Endothelial cell of umbilical vein (primary cell): Measurements from ENCODE around the gene SLC35A4. TPM values are rescaled to one million over a fixed set of nuclear protein-coding genes. Genes with fewer than 3 reads are reported as not detected.

Source experiments
- BruUV-seq: library from RNA; stranded (reverse); fragments of 400-500 nt; replicated peaks from 2 replicates; lab custom pipeline; 2021; lab: Mats Ljungman, UMichigan
- CTCF ChIA-PET: fragments of 300-600, 350-600 bp; sonication (Branson Sonifier 250); formaldehyde crosslinking; loops from one replicate; lab custom pipeline; 2021; ENCODE audit warnings: antibody characterized with exemption, inconsistent platforms; lab: Charles Lee
- POLR2A ChIA-PET: fragments of 300-600, 350-600 bp; sonication (Branson Sonifier 250); formaldehyde crosslinking; loops from one replicate; lab custom pipeline; 2021; ENCODE audit warnings: antibody characterized with exemption, inconsistent platforms; lab: Charles Lee
- DNase-seq: peaks from one replicate; pipeline ENCODE4 v3.0.0-alpha.2; 2011; ENCODE audit warnings: low read depth, low spot score
- FAIRE-seq: peaks from 2 replicates; lab custom pipeline; 2011; peaks lifted over from hg19 to GRCh38; lab: Jason Lieb, UNC
- H2AFZ ChIP-seq: 2 replicates; pipeline ENCODE4 v1.6.0; 2012; ENCODE audit warnings: low read depth, low read length, control low read depth, inconsistent platforms
- H3K27ac ChIP-seq: 2 replicates; pipeline ENCODE4 v1.5.1; 2011; ENCODE audit warnings: low read depth, mild to moderate bottlenecking, control low read depth, low read length, moderate library complexity; ENCODE audit not compliant: insufficient read depth
- H3K27me3 ChIP-seq, 2 experiments: 2 replicates each; pipeline versions ENCODE4 v1.6.0 to v1.6.1; 2011; ENCODE audit warnings: low read length in 2 of 2, mixed read lengths in 1 of 2; ENCODE audit not compliant: control insufficient read depth in 2 of 2, insufficient read depth in 2 of 2
- H3K36me3 ChIP-seq, 2 experiments: 2 replicates in 1 of 2; 3 replicates in 1 of 2; pipeline ENCODE4 v1.5.1; 2011; ENCODE audit warnings: low read length in 2 of 2, mild to moderate bottlenecking in 1 of 2, moderate library complexity in 1 of 2; ENCODE audit not compliant: control insufficient read depth in 2 of 2, insufficient read depth in 2 of 2; ENCODE audit errors: extremely low read depth in 1 of 2
- H3K4me1 ChIP-seq: 3 replicates; pipeline ENCODE4 v1.5.1; 2011; ENCODE audit warnings: mild to moderate bottlenecking, low read length; ENCODE audit not compliant: control insufficient read depth, insufficient read depth; ENCODE audit errors: extremely low read depth
- H3K4me2 ChIP-seq: 2 replicates; pipeline ENCODE4 v1.6.1; 2011; ENCODE audit warnings: low read length, control low read depth, mixed read lengths; ENCODE audit not compliant: insufficient read depth
- H3K4me3 ChIP-seq, 3 experiments: fragments of 200-600 bp in 1 of 3; sonication (generic), shearing (Covaris generic) in 1 of 3; replicated peaks in 1 of 3; 2 replicates each; pipeline ENCODE4 v1.5.1; 2011 to 2016; ENCODE audit warnings: control low read depth in 3 of 3, low read length in 3 of 3, mild to moderate bottlenecking in 2 of 3, inconsistent platforms in 1 of 3, low read depth in 1 of 3, moderate library complexity in 1 of 3; ENCODE audit not compliant: insufficient read depth in 1 of 3
- H3K79me2 ChIP-seq: 2 replicates; pipeline ENCODE4 v1.6.0; 2012; ENCODE audit warnings: low read length, inconsistent platforms; ENCODE audit not compliant: control insufficient read depth, insufficient read depth
- H3K9ac ChIP-seq: replicated peaks from 2 replicates; pipeline ENCODE3; 2011; ENCODE audit warnings: low read length, control low read depth; ENCODE audit not compliant: insufficient read depth; ENCODE audit errors: extremely low read depth
- H3K9me1 ChIP-seq: replicated peaks from 3 replicates; pipeline ENCODE4 v1.6.0; 2011; ENCODE audit warnings: mild to moderate bottlenecking, low read length; ENCODE audit not compliant: control insufficient read depth, insufficient read depth; ENCODE audit errors: extremely low read depth
- H3K9me3 ChIP-seq: replicated peaks from 2 replicates; pipeline ENCODE4 v1.5.1; 2012; ENCODE audit warnings: low read length, inconsistent platforms; ENCODE audit not compliant: control insufficient read depth, insufficient read depth
- H4K20me1 ChIP-seq: replicated peaks from 2 replicates; pipeline ENCODE3; 2011; ENCODE audit warnings: mild to moderate bottlenecking, low read length; ENCODE audit not compliant: control insufficient read depth, insufficient read depth; ENCODE audit errors: extremely low read depth
- FOS ChIP-seq: IDR thresholded peaks from 2 replicates; pipeline ENCODE4 v1.6.1; 2011; ENCODE audit warnings: mild to moderate bottlenecking, low read length, moderate library complexity, borderline replicate concordance; ENCODE audit not compliant: insufficient read depth
- GATA2 ChIP-seq: IDR thresholded peaks from 2 replicates; pipeline ENCODE4 v1.7.0; 2011; ENCODE audit warnings: low read depth, mild to moderate bottlenecking, moderate library complexity, mixed read lengths, low read length; ENCODE audit not compliant: insufficient read length, insufficient read depth
- JUN ChIP-seq: IDR thresholded peaks from 2 replicates; pipeline ENCODE4 v1.6.1; 2011; ENCODE audit warnings: borderline replicate concordance, low read depth; ENCODE audit not compliant: insufficient read length, insufficient read depth
- MYC ChIP-seq: IDR thresholded peaks from one replicate; pipeline ENCODE4 v1.6.1; 2011; ENCODE audit warnings: mild to moderate bottlenecking, low read depth, low read length
- POLR2A ChIP-seq: IDR thresholded peaks from 2 replicates; pipeline ENCODE4 v1.6.1; 2012; ENCODE audit warnings: low read depth, mild to moderate bottlenecking, control low read depth, low read length
- POLR2AphosphoS5 ChIP-seq: IDR thresholded peaks from 2 replicates; pipeline ENCODE4 v1.6.1; 2012; ENCODE audit warnings: low read depth, mild to moderate bottlenecking, control low read depth, low read length, moderate library complexity; ENCODE audit not compliant: insufficient read depth
- dilution Hi-C: fragments of 300-500 bp; cut with MboI; formaldehyde crosslinking; loops from one replicate; pipeline ENCODE4 v1.15.0; 2019; ENCODE audit warnings: low sequenced_read_pairs; ENCODE audit not compliant: extremely low pct_ligation_motif_present
- intact Hi-C: fragments of 100-400 bp; cut with micrococcal nuclease; formaldehyde crosslinking; loops from one replicate; pipeline ENCODE4 v1.10.0; 2022
- polyA plus RNA-seq, 4 experiments: library from polyadenylated mRNA; depleted of rRNA in 3 of 4; stranded (reverse) in 3 of 4; unstranded in 1 of 4; fragments of >200 nt; gene quantifications; 2 replicates each; pipeline versions ENCODE4 v1.2.1 to v1.2.3, GENCODE V29; 2011 to 2012; ENCODE audit warnings: missing spikeins in 1 of 4
- total RNA-seq: library from RNA; stranded (reverse); gene quantifications from 2 replicates; pipeline ENCODE4 v1.2.3, GENCODE V29; 2021

The SLC35A4 gene
- total and polyA plus RNA-seq, 2 donors (not counting 3 experiments of a cell fraction or from before 2014, with no cell fraction given): 65.6 to 118 TPM

DNA sequence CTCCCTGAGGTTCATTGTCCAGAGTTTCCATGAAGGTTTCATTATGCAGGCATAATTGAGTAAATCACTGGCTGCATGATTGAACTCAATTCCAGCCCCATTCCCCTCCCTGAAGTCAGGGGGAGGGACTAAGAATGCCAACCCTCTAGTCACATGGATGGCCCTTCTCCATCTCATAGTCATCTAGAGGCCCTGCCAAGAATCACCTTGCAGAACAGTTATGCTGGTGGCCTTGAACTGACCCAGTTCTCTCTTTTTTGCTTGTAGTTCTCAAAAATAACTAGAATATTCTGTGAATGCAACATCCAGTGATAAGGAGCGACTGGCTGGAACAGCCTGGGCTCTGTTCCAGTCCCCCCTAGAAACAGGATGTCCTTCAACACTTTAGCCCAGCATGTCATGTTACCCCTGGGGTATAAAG, 31.7 kb downstream of the SLC35A4 start:
- H3K27me3 ChIP-seq: no peaks in the 10 kb centered on the region
- H4K20me1 ChIP-seq: no peaks in the 10 kb centered on the region

GRCh38 chr5:140598836-140599235, 34.2 kb downstream of the SLC35A4 start:
- no peaks in the 10 kb centered on the region for H3K9me3 ChIP-seq
- H3K36me3 ChIP-seq: no peaks in the 10 kb centered on the region
- DNase-seq (no peak), FAIRE-seq (no peak)
- intact Hi-C loops (no loop called here), dilution Hi-C loops (no loop called here)
- H2AFZ ChIP-seq: no peak overlapping the region
- no peaks in the 10 kb centered on the region for H4K20me1 ChIP-seq
- no peak overlapping the region for H3K4me2 ChIP-seq
- no peak overlapping the region for H3K27ac ChIP-seq
- H3K4me3 ChIP-seq: no peak overlapping the region
- H3K4me1 ChIP-seq: no peaks in the 10 kb centered on the region
- H3K79me2 ChIP-seq: no peaks in the 10 kb centered on the region
- ChIA-PET POLR2A (no interaction called here), CTCF (interaction anchor here (0.6 kb wide), 1 partner anchor 21 kb away, joined by 3 read pairs; no protein-coding TSS in a partner anchor)
- H3K9ac ChIP-seq: no peak overlapping the region
- no peaks in the 10 kb centered on the region for H3K9me1 ChIP-seq
- no TSS peak for BruUV-seq
- no peaks in the 10 kb centered on the region for H3K27me3 ChIP-seq
- no peak for TF ChIP-seq MYC
- no peak for TF ChIP-seq JUN
- no peak for TF ChIP-seq GATA2
- no peak for TF ChIP-seq FOS
- TF ChIP-seq POLR2A: no peak

More for the DNA sequence above, 31.7 kb downstream of the SLC35A4 start:
- Histone ChIP-seq H3K9me3 (no peaks in the 10 kb centered on the region), H3K27ac (no peak overlapping the region), H2AFZ (no peak overlapping the region), H3K9ac (no peak overlapping the region), H3K9me1 (no peaks in the 10 kb centered on the region), H3K4me2 (no peak overlapping the region), H3K4me1 (peaks cover 7% of the 10 kb centered on the region), H3K79me2 (no peaks in the 10 kb centered on the region), H3K4me3 (no peak overlapping the region), H3K36me3 (no peaks in the 10 kb centered on the region)
- no peak for DNase-seq
- ChIA-PET CTCF (interaction anchor here (0.6 to 1.1 kb wide), 2 partner anchors 15 to 1293 kb away, joined by 3 read pairs; no protein-coding TSS in a partner anchor), POLR2A (no interaction called here)
- TF ChIP-seq FOS: no peak
- TF ChIP-seq POLR2A: no peak
- TF ChIP-seq JUN: no peak
- TF ChIP-seq POLR2AphosphoS5: no peak
- dilution Hi-C loops (no loop called here), intact Hi-C loops (no loop called here)
- no peak for FAIRE-seq
- no TSS peak for BruUV-seq
